Mesothelial cell of epicardium (in vitro differentiated cells): Measurements from ENCODE around the gene UNC93A. TPM values are rescaled to one million over a fixed set of nuclear protein-coding genes. Genes with fewer than 3 reads are reported as not detected.
"Not testable (repeated sequence)": the region's sequence is repeated elsewhere in the genome, so short reads cannot be mapped to it uniquely, and the experiment has no call there.

ENCODE experiments used
- DNase-seq, 2 experiments: peaks; one replicate each; pipeline ENCODE4 v3.0.0; 2021; ENCODE audit warnings: low spot score in 2 of 2; ENCODE audit not compliant: unreplicated experiment in 2 of 2
- H3K27ac Mint-ChIP-seq: 2 replicates; pipeline ENCODE4 v1.8.0; 2021; ENCODE audit warnings: mixed read lengths
- H3K27me3 Mint-ChIP-seq: 2 replicates; pipeline ENCODE4 v1.8.0; 2021; ENCODE audit warnings: low read depth, mixed read lengths
- H3K36me3 Mint-ChIP-seq: 2 replicates; pipeline ENCODE4 v1.8.0; 2021; ENCODE audit warnings: mixed read lengths
- H3K4me1 Mint-ChIP-seq: 2 replicates; pipeline ENCODE4 v1.8.0; 2021; ENCODE audit warnings: mixed read lengths
- H3K4me3 Mint-ChIP-seq: 2 replicates; pipeline ENCODE4 v1.8.0; 2021; ENCODE audit warnings: mild to moderate bottlenecking, moderate library complexity, mixed read lengths
- H3K9me3 Mint-ChIP-seq: 2 replicates; pipeline ENCODE4 v1.8.0; 2021; ENCODE audit warnings: mixed read lengths
- total RNA-seq: library from RNA; stranded (reverse); gene quantifications from 3 replicates; pipeline ENCODE4 v1.2.1, GENCODE V29; 2021
- TF ChIP-seq, protein P1 (sequence below): fragments of 200-600 bp; sonication (generic); IDR thresholded peaks from one replicate; pipeline ENCODE4 v1.5.0; 2021; ENCODE audit warnings: antibody characterized with exemption; ENCODE audit not compliant: unreplicated experiment

The UNC93A gene
- total RNA-seq, 1 donor from 2014 or later, result not detected

DNA sequence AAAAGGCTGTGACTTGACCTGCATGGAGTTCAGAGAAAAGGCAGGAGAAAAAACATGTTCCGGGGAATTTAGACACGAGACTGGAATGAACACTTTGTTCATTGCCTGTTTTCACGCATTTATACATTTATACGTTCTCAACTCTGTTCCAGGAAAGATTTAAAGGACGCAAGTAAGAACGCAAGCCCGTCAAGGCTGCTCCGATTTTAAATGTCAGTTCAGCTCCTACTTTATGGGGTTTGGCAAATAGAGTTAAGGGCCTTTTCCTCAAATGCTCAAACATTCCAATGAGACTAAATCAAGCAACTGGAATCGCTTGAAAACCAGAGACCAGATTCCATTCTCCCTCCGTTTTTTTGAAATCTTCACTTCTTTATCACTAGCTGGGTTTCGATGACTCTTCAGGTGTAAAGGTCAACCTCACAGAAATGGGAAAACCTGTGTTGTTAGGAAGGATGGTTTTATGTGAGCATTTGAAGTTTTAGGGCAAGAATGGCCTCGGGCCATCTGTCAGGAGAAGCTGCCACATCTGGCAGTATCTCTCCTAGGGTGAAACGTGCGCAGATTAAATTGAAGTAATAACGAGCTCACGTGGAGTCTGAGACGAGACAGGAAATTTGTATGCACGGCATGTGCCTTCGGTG lies 58.6 kb downstream of the UNC93A start:
- H3K36me3 Mint-ChIP-seq, result no peaks in the 10 kb centered on the region
- H3K27ac Mint-ChIP-seq, result no peak overlapping the region
- TF ChIP-seq, protein P1, sequence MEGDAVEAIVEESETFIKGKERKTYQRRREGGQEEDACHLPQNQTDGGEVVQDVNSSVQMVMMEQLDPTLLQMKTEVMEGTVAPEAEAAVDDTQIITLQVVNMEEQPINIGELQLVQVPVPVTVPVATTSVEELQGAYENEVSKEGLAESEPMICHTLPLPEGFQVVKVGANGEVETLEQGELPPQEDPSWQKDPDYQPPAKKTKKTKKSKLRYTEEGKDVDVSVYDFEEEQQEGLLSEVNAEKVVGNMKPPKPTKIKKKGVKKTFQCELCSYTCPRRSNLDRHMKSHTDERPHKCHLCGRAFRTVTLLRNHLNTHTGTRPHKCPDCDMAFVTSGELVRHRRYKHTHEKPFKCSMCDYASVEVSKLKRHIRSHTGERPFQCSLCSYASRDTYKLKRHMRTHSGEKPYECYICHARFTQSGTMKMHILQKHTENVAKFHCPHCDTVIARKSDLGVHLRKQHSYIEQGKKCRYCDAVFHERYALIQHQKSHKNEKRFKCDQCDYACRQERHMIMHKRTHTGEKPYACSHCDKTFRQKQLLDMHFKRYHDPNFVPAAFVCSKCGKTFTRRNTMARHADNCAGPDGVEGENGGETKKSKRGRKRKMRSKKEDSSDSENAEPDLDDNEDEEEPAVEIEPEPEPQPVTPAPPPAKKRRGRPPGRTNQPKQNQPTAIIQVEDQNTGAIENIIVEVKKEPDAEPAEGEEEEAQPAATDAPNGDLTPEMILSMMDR, result no peak
- DNase-seq, result no peak
- H3K4me3 Mint-ChIP-seq, result peak overlapping the region; percentile 73
- peaks cover 12% of the 10 kb centered on the region for H3K4me1 Mint-ChIP-seq
- H3K27me3 Mint-ChIP-seq, result peaks cover 31% of the 10 kb centered on the region
- peaks cover 9% of the 10 kb centered on the region for H3K9me3 Mint-ChIP-seq

DNA sequence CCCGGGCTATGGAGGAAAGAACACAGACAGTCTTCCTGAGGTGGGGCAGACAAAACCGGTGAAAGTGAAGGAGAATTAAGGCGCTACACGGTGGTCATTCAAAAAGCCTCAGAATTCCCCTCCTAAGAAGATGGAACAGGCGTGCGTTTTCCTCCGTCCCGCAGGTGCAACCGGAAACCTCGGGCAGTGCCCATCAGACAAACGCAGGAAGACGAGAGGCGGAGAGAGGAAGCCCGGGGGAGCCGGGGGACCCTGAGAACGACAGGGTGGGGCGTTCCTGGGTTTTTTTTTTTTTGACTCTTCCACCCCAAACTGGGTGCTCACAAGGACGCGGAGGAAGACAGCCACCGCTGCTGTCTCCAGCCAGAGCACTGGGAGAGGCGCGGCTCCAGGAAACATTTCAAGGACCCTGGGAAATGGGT lies 59.2 kb downstream of the UNC93A start:
- TF ChIP-seq, protein P1, result no peak
- H3K4me3 Mint-ChIP-seq, result peak overlapping the region; percentile 73
- H3K36me3 Mint-ChIP-seq, result no peaks in the 10 kb centered on the region
- no peak for DNase-seq
- H3K27me3 Mint-ChIP-seq, result peaks cover 31% of the 10 kb centered on the region
- no peak overlapping the region for H3K27ac Mint-ChIP-seq
- peaks cover 12% of the 10 kb centered on the region for H3K4me1 Mint-ChIP-seq
- H3K9me3 Mint-ChIP-seq, result peaks cover 9% of the 10 kb centered on the region

GRCh38 chr6:167350731-167351655 lies 59.9 kb downstream of the UNC93A start:
- no peaks in the 10 kb centered on the region for H3K36me3 Mint-ChIP-seq
- H3K9me3 Mint-ChIP-seq, result peaks cover 9% of the 10 kb centered on the region
- peaks cover 30% of the 10 kb centered on the region for H3K27me3 Mint-ChIP-seq
- H3K27ac Mint-ChIP-seq, result peak overlapping the region; percentile 34
- TF ChIP-seq, protein P1, result peak; percentile 84
- H3K4me1 Mint-ChIP-seq, result peaks cover 12% of the 10 kb centered on the region
- H3K4me3 Mint-ChIP-seq, result peak overlapping the region; percentile 73
- peak; percentile 61 to 89 for DNase-seq

DNA sequence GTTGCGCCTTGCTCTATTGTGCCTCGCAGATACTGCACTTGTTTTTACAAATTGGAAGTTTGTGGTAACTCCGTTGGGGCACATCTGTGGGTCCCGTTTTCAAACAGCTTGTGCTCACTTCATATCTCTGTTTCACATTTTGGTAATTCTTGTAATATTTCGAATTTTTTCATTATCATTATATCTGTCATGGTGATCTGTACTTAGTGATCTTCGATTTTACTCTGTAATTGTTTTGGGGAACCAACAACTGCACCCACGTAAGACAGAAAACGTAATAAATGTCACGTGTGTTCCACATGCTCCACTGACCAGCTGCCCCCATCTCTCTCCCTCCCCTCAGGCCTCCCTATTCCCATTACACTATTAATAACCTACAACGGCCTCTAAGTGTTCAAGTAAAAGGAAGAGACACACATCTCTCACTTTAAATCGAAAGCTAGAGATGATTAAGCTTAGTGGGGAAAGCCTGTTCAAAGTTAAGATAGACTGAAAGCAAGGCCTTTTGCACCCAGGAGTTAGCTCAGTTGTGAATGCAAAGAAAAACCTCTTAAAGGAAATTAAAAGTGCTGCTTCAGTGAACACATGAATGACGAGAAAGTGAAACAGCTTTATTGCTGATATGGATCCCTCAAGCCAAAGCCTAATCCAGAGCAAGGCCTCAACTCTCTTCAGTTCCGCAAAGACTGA lies 60.7 kb downstream of the UNC93A start:
- DNase-seq, result no peak
- Mint-ChIP-seq H3K27me3 (peaks cover 27% of the 10 kb centered on the region), H3K36me3 (no peaks in the 10 kb centered on the region), H3K4me3 (peak overlapping the region; percentile 73), H3K4me1 (peaks cover 12% of the 10 kb centered on the region), H3K9me3 (peaks cover 9% of the 10 kb centered on the region), H3K27ac (no peak overlapping the region)
- TF ChIP-seq, protein P1, result peak; percentile 5

DNA sequence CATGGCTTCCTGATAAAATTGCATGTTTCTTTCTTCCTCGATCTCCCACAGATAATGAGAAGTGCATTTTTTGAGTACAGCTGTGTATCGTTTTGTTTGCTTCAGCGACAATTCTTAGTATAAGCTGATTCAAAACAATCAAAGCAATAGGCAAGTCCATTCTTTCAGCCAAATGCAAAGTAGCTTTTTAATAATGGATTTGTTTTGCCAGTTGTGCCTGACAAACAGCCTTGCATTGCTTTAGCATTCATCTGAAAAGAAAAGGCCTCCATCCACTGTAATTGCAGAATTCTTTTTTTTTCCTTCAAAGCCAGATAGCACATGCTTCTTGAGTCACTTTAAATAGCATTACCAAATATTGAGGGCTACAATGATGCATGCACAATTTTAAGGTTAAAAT lies 65.8 kb downstream of the UNC93A start:
- Mint-ChIP-seq H3K9me3 (peaks cover 9% of the 10 kb centered on the region), H3K36me3 (no peaks in the 10 kb centered on the region), H3K27ac (no peak overlapping the region), H3K4me3 (no peak overlapping the region), H3K4me1 (peaks cover under 1% of the 10 kb centered on the region), H3K27me3 (peaks cover 4% of the 10 kb centered on the region)
- DNase-seq, result no peak
- TF ChIP-seq, protein P1, result no peak

- not testable (repeated sequence) for H3K4me1 Mint-ChIP-seq, H3K36me3 Mint-ChIP-seq, H3K27me3 Mint-ChIP-seq, DNase-seq, H3K4me3 Mint-ChIP-seq, H3K27ac Mint-ChIP-seq, H3K9me3 Mint-ChIP-seq
Measured at GRCh38 chr6:167358394-167358793, 67.3 kb downstream of the UNC93A start.

- H3K27me3 Mint-ChIP-seq, H3K27ac Mint-ChIP-seq, H3K36me3 Mint-ChIP-seq, DNase-seq, H3K4me1 Mint-ChIP-seq, H3K4me3 Mint-ChIP-seq: not testable (repeated sequence)
- peaks cover 10% of the 10 kb centered on the region for H3K9me3 Mint-ChIP-seq
Measured at GRCh38 chr6:167361170-167361569, 70.1 kb downstream of the UNC93A start.
